HG03520 (cell line): Measurements from ENCODE around the gene CYBA.

Experiments
- ATAC-seq: cut with Tn5 transposase; IDR thresholded peaks from one replicate; pipeline ENCODE4 v1.9.1; 2021; ENCODE audit warnings: mild to moderate bottlenecking, moderate library complexity; ENCODE audit not compliant: unreplicated experiment

CYBA gene

GRCh38 chr16:88631920-88632586, 18.8 kb downstream of the CYBA start:
- ATAC-seq, result no peak

- ATAC-seq, result no peak
Observed at GRCh38 chr16:88631384-88631783, 19.5 kb downstream of the CYBA start.

GRCh38 chr16:88630941-88631340, 19.9 kb downstream of the CYBA start:
- no peak for ATAC-seq

- ATAC-seq, result no peak
Observed at GRCh38 chr16:88630433-88630832, 20.4 kb downstream of the CYBA start.

- no peak for ATAC-seq
Observed at GRCh38 chr16:88629835-88630234, 21.0 kb downstream of the CYBA start.

- ATAC-seq, result no peak
Observed at GRCh38 chr16:88628512-88628974, 22.3 kb downstream of the CYBA start.

- no peak for ATAC-seq
Observed at GRCh38 chr16:88627531-88628411, 23.1 kb downstream of the CYBA start.

- ATAC-seq, result no peak
Observed at GRCh38 chr16:88626646-88627045, 24.2 kb downstream of the CYBA start.

GRCh38 chr16:88624977-88625576, 25.8 kb downstream of the CYBA start:
- no peak for ATAC-seq

- no peak for ATAC-seq
Observed at GRCh38 chr16:88624481-88624880, 26.4 kb downstream of the CYBA start.

- no peak for ATAC-seq
Observed at GRCh38 chr16:88623858-88624257, 27.0 kb downstream of the CYBA start.

- no peak for ATAC-seq
Observed at GRCh38 chr16:88622866-88623265, 28.0 kb downstream of the CYBA start.

GRCh38 chr16:88622125-88622524, 28.7 kb downstream of the CYBA start:
- ATAC-seq, result no peak

GRCh38 chr16:88619859-88620815, 30.7 kb downstream of the CYBA start:
- ATAC-seq, result no peak

- ATAC-seq, result no peak
Observed at GRCh38 chr16:88618956-88619667, 31.7 kb downstream of the CYBA start.

GRCh38 chr16:88618182-88618955, 32.5 kb downstream of the CYBA start:
- ATAC-seq, result no peak

GRCh38 chr16:88617268-88618031, 33.4 kb downstream of the CYBA start:
- no peak for ATAC-seq

GRCh38 chr16:88616736-88617135, 34.1 kb downstream of the CYBA start:
- no peak for ATAC-seq
